PFSK-1 (cell line): ENCODE results near the gene MSLN.

Experiments used
- POLR2AphosphoS5 ChIP-seq: IDR thresholded peaks from 2 replicates; pipeline ENCODE4 v1.6.1; 2012; ENCODE audit warnings: low read depth, mild to moderate bottlenecking, control low read depth, low read length, moderate library complexity
- SIN3A ChIP-seq: IDR thresholded peaks from 2 replicates; pipeline ENCODE4 v1.6.1; 2012; ENCODE audit warnings: mild to moderate bottlenecking, low read length, moderate library complexity, borderline replicate concordance; ENCODE audit not compliant: insufficient read depth
- TAF1 ChIP-seq: IDR thresholded peaks from 2 replicates; pipeline ENCODE4 v1.6.1; 2012; ENCODE audit warnings: low read length, control low read depth, borderline replicate concordance; ENCODE audit not compliant: insufficient read depth
- TF ChIP-seq, protein P1 (sequence below), 2 experiments: IDR thresholded peaks; 2 replicates each; pipeline versions ENCODE4 v1.6.1 to v1.8.0; 2011 to 2012; ENCODE audit warnings: low read depth in 2 of 2, low read length in 2 of 2, control low read depth in 1 of 2, inconsistent platforms in 1 of 2, mild to moderate bottlenecking in 1 of 2, moderate library complexity in 1 of 2; ENCODE audit not compliant: insufficient read depth in 1 of 2

DNA sequence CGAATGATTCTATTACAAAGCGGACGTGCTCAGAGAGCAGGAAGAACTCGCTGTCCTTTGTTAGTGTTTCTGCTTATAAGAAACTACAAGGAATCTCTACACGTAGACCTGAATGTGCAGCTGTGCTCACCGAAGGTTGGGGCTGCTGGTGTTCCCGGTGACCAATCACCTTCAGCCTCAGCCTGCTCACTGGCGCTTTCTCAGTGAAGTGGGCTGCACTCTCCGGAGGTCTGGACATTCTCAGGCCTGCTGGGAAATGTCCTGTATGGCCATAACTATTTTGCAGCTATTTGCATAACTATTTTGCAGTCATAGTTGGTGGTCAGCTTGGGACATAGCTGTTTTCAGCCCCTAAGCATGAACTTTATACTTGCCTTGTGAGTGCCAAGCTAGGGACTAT is 10.0 kb upstream of the MSLN start:
- TF ChIP-seq, protein P1, sequence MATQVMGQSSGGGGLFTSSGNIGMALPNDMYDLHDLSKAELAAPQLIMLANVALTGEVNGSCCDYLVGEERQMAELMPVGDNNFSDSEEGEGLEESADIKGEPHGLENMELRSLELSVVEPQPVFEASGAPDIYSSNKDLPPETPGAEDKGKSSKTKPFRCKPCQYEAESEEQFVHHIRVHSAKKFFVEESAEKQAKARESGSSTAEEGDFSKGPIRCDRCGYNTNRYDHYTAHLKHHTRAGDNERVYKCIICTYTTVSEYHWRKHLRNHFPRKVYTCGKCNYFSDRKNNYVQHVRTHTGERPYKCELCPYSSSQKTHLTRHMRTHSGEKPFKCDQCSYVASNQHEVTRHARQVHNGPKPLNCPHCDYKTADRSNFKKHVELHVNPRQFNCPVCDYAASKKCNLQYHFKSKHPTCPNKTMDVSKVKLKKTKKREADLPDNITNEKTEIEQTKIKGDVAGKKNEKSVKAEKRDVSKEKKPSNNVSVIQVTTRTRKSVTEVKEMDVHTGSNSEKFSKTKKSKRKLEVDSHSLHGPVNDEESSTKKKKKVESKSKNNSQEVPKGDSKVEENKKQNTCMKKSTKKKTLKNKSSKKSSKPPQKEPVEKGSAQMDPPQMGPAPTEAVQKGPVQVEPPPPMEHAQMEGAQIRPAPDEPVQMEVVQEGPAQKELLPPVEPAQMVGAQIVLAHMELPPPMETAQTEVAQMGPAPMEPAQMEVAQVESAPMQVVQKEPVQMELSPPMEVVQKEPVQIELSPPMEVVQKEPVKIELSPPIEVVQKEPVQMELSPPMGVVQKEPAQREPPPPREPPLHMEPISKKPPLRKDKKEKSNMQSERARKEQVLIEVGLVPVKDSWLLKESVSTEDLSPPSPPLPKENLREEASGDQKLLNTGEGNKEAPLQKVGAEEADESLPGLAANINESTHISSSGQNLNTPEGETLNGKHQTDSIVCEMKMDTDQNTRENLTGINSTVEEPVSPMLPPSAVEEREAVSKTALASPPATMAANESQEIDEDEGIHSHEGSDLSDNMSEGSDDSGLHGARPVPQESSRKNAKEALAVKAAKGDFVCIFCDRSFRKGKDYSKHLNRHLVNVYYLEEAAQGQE (IDR thresholded peaks at IDR 0.05; ENCODE audit: insufficient read depth in 1 of 2, low read depth in 2 of 2, low read length in 2 of 2), result no peak
- TF ChIP-seq TAF1 (no peak), SIN3A (no peak), POLR2AphosphoS5 (no peak)
